ENCODE data around the gene UBR4.

UBR4 gene

GRCh38 chr1:19068639-19069276, 141.3 kb downstream of the UBR4 start:
- DNase-seq: no peak

GRCh38 chr1:19067912-19068638, 142.0 kb downstream of the UBR4 start:
- no peak for DNase-seq

DNA sequence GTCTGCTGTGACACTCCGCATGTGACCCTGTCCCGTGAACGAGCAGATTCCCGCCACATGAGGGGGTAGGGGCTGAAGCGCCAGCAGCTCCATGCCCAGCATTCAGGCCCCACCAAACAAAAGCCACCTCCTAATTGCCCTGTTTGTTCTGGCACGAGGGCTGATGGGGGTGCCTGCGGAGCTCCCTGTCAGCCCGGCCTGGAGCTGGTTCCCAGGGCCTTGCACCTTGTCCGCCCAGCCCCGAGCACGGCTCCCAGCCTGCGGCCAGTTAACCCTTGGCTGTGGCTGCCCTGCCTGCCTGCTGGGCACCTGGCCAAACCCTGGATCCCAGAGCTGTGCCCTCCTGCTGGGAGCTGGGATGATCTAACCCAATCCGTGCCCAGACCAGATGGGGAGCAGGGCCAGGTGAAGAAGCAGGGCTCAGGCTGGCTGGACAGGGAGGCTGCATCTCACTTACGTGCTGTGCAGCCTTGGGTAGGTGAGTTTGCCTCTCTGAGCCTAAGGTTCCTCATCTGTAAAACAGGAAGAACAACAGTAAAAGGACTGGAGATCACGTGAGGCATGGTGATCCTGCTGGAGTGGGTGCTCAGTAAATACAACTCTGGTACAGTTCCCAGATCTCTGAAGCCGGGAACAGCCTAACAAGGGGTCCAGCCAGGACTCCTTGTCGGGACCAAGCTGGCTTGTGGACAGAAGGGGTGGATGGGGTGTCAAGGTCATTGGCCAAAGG, 142.7 kb downstream of the UBR4 start:
- no peak for DNase-seq

- no peak for DNase-seq
These were observed 143.2 kb downstream of the UBR4 start for GRCh38 chr1:19066874-19067181.

- DNase-seq: no peak
These were observed 143.7 kb downstream of the UBR4 start for GRCh38 chr1:19066248-19066873.

GRCh38 chr1:19065526-19066247, 144.4 kb downstream of the UBR4 start:
- no peak for DNase-seq

- DNase-seq: no peak
These were observed 145.1 kb downstream of the UBR4 start for GRCh38 chr1:19064906-19065450.

- no peak for DNase-seq
These were observed 146.9 kb downstream of the UBR4 start for GRCh38 chr1:19063122-19063521.

DNA sequence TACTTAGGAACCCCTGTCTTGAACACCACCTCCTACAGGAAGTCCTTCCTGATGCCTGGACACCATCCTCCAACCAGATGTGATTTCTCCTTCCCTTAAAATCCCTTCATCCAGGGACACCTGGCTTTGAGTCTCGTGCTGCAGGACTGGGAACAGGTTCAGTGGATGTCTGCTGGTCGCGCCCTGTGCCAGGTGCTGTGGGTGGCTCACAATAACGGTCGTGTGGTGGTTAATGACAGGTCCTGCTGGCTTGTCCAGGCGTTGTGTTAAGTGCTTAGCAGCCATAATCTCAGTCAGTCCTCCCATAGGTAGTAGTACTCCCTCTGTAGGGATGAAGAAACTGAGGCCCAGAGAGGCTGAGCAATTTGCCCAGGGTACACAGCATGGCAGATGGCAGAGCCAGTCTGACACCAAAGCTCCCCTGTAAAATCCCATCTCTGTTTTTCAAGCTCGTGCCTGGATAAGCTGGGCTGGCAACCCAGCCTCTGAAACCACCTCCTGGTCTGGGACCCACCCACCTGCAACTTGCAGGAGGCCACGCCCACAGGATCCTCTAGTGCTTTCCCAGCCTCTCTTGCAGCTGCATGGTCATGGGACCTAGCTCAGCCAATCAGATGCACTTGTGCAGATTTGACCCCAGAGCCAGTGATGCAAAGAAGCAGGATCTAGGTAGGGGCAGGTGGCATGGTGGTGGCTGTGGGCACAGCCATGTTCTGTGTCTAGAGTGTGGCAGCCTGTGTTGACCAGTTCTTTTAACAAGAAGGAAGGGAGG, 147.6 kb downstream of the UBR4 start:
- no peak for DNase-seq

DNA sequence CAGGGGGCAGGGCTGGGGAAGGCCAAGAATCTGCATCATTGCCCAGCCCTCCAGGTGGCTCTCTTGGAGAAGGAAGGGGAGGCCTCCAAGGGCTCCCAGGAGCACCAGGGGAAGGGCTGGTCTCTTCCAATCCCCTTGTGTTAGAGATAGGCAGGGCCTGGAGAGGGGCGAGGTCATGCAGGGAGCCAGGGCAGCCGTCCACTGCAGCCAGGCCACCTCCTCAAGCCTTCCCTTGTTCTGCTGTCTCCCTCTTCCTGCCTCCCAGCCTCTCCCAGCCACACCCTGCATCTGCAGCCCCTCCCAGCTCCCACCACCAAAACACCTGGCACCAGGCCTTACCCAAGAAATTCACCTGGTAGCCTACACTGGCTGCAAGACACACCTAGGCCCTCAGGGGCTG, 148.3 kb downstream of the UBR4 start:
- no peak for DNase-seq

GRCh38 chr1:19061343-19061742, 148.7 kb downstream of the UBR4 start:
- no peak for DNase-seq

DNA sequence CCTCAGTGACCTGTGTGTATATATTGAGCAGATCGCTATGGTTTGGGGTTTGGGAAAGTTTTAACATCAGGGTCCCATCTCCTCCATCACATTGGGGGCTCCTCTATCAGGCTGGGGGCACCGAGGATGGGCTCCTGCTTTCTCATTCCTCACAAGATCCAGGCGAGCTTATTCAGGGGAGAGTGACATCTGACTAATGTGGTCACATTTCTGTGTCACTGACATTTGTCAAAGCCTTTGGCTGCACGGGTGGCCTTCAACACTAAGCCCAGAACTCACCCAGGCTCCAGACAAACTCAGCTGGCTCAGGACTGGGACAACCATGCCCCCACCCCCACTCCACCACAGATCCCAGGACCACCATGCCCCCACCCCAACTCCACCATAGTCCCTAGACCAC, 150.3 kb downstream of the UBR4 start:
- DNase-seq: no peak

- DNase-seq: no peak
These were observed 151.6 kb downstream of the UBR4 start for GRCh38 chr1:19058476-19058797.

DNA sequence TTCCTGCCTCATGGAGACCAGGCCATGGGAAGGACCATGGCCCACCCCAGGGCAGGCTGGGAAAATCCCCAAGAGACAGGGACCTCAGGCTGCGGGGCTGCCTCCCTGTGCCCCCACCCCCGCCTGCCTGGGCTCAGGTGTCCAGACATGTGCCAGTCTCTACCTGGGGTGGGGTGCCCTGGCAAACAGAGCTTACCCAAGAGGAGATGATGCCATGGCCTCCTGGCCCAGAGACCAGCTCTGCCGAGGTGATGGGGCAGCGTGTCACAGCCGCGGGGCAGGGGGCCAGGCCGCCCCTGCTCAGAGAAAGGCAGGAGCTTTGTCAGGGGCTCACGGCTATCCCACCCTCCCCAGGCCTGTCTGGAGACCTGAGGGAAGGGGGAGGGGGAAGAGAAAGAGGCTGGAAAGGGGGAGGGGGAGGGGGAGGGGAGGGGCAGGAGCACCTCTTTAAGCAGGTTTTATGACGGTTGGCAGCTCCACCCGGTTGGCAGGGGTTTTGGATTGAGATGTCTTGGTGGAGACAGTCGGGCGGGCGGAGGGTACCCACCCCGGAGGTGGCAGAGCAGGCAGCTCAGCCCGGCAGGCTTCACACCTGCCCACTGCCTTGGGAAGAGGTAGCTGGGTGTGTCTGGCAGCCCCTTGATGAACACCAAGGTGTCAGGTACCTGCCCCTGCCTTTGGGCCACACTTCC, 152.1 kb downstream of the UBR4 start:
- no peak for DNase-seq

DNA sequence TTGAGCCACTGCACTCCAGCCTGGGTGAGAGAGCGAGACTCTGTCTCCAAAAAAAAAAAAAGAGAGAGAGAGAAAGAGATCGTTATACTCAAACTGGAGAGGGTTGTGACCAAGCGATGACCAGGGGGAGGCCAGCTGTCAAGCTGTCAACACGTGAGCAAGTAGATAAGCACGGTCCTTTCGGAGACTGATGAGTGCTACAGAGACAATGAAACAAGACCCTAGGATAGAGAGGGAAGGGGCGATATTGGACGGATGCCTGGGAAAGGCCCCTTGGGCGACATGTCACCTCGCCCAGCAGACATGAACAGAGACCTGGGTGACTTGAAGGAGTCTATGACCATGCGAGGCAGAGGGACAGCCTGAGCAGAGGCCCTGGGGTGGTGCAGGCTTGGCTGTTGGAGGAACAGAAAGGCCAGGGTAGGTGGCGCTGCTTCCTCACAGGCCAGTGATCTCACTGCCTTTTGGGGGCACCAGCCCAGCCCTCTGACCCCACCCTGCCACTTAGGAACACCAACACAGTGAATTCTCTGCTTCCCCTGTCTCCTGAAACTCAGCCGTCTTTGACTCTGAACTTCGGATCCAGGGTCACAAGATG, 152.8 kb downstream of the UBR4 start:
- DNase-seq: no peak

DNA sequence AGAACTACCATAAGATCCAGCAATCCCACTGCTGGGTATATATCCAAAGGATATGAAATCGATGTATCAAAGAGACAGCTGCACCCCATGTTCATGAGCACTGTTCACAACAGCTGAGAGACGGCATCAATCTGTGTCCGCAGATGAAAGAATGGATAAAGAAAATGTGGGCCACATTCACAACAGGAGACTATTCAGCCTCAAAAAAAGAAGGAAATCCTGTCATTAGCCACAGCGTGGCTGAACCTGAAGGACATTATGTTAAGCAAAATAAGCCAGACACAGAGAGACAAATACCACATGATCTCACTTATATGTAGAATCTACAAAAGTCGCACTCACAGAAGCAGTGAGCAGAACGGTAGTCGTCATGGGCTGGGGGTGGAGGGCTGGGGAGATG, 154.4 kb downstream of the UBR4 start:
- no peak for DNase-seq

DNA sequence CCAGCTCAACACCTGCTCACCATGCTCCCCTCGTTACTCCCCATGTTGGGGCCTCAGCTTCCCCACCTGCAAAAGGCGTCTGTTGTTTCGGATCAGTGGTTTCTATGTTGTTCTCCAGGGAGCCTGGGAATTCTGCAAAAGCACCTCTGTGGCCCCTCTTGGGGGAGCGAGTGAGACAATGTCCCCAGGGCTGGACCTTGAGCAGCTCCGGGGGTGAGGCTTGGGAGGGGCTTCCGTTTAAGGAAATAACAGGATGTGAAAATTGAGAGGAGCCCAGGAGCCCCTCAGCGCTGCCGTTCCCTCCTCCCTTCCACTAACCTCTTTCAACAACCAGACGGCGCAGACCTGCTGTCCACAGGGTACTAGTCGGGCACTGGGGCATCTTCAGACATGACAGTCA, 155.1 kb downstream of the UBR4 start:
- no peak for DNase-seq

DNA sequence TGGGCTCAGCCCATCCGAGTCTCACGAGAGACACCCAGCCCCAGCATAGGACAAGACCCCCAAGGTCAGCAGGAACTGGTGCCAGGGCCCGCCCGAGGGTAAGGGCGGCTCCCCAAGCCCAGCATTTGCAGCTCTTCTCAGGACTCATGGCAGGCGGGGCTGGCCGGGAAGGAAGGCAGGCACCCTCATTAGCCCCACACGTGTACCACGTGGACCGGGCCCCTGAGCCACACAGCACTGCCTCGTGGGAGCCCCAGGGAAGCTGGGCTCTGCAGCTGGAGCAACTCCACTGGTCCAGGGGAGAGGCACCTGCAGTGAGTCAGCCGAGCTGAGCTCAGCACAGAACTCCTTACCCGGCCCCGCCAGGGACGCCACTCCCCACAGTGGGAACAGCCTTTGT, 155.8 kb downstream of the UBR4 start:
- DNase-seq: no peak

- no peak for DNase-seq
These were observed 156.6 kb downstream of the UBR4 start for GRCh38 chr1:19053486-19053885.

- no peak for DNase-seq
These were observed 160.3 kb downstream of the UBR4 start for GRCh38 chr1:19049798-19050197.

DNA sequence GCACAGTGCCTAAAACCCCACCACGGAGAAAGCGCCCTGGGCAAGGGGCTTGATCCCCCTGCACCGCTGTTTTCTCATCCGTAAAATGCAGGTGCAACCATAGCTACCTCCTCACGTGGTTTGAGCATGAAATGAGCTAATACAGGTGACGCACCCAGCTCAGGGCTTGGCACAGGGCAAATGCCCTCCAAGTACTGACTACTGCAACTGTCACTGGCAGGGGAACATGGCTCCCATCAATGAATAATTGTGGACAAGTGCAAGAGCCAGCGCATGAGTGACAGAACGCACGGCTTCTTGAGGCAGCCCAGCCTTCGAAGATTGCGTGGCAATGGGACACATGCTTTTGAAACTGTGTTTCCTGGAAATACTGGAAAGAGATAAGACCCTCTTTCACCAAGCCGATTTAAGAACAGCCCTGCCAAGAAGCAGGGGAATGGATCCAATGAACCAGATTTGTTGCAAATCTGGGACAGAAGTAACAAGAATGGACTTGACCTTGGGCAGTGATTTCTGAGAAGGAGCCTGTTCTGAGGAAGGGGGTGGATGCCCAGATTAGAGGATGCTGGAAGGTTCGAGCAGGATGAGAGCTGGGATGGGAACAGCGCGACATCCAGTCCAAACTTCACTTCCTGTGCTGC, 160.8 kb downstream of the UBR4 start:
- no peak for DNase-seq
